HCT116 (cell line): ENCODE data around the gene RGS13.

Experiments
- CTCF ChIP-seq, 3 experiments: fragments of 200-600 bp in 1 of 3; sonication (generic) in 1 of 3; IDR thresholded peaks in 2 of 3; conservative IDR thresholded peaks in 1 of 3; 2 replicates each; pipeline ENCODE4 v1.5.1; 2012 to 2017; ENCODE audit warnings: low read depth in 2 of 3, low read length in 2 of 3, antibody characterized with exemption in 1 of 3, borderline replicate concordance in 1 of 3, control low read depth in 1 of 3, mild to moderate bottlenecking in 1 of 3, mixed read lengths in 1 of 3, mixed run types in 1 of 3, moderate library complexity in 1 of 3; ENCODE audit not compliant: insufficient read depth in 1 of 3
- EZH2 ChIP-seq: fragments of 200-600 bp; sonication (generic); IDR thresholded peaks from 2 replicates; pipeline ENCODE4 v1.6.1; 2017; ENCODE audit warnings: antibody characterized with exemption, mixed run types
- MAX ChIP-seq: IDR thresholded peaks from 2 replicates; pipeline ENCODE4 v1.6.1; 2012
- POLR2AphosphoS5 ChIP-seq: IDR thresholded peaks from 2 replicates; pipeline ENCODE4 v1.6.1; 2011; ENCODE audit warnings: mild to moderate bottlenecking, low read depth, low read length, moderate library complexity
- YY1 ChIP-seq: IDR thresholded peaks from 2 replicates; pipeline ENCODE4 v1.6.1; 2011; ENCODE audit warnings: low read length, low read depth, moderate library complexity, mild to moderate bottlenecking; ENCODE audit not compliant: insufficient replicate concordance; ENCODE audit errors: extremely low read depth

- TF ChIP-seq CTCF (IDR thresholded peaks at IDR 0.05 in 2 of 3, conservative IDR thresholded peaks at IDR 0.05 in 1 of 3; ENCODE audit: borderline replicate concordance in 1 of 3, insufficient read depth in 1 of 3, low read depth in 2 of 3, low read length in 2 of 3) (no peak), POLR2AphosphoS5 (no peak), MAX (no peak), EZH2 (no peak), YY1 (no peak)
These were observed 43.4 kb upstream of the RGS13 start for GRCh38 chr1:192592517-192592916.
